IMR-90 (cell line): ENCODE measurements around the gene RBFOX2. TPM values are rescaled to one million over a fixed set of nuclear protein-coding genes. Genes with fewer than 3 reads are reported as not detected.

Experiments
- ATAC-seq: fragments of 200-7000 bp; cut with Tn5 transposase; 2 replicates; pipeline ENCODE4 v1.9.1; 2020; ENCODE audit warnings: low read depth, mild to moderate bottlenecking, moderate library complexity
- BruUV-seq: library from RNA; stranded (reverse); fragments of 400-500 nt; replicated peaks from 2 replicates; lab custom pipeline; 2021; lab: Mats Ljungman, UMichigan
- CTCF ChIA-PET: fragments of 300-600 bp; formaldehyde crosslinking; extraction: SDS; loops from one replicate; lab custom pipeline; 2021; ENCODE audit warnings: antibody characterized with exemption; lab: Yijun Ruan, JAX
- POLR2A ChIA-PET: fragments of 300-600 bp; sonication (Branson Sonifier 250); formaldehyde crosslinking; loops from one replicate; lab custom pipeline; 2022; ENCODE audit warnings: antibody characterized with exemption; ENCODE audit not compliant: unreplicated experiment; lab: Charles Lee
- DNase-seq: peaks from one replicate; pipeline ENCODE4 v3.0.0; 2013
- H2AFZ ChIP-seq: replicated peaks from 2 replicates; pipeline ENCODE3; 2013; ENCODE audit warnings: low read length, mild to moderate bottlenecking; ENCODE audit not compliant: poor library complexity
- H2AK5ac ChIP-seq: 2 replicates; pipeline ENCODE4 v1.6.1; 2013; ENCODE audit warnings: low read depth, low read length, inconsistent platforms
- H2AK9ac ChIP-seq: replicated peaks from 2 replicates; pipeline ENCODE3; 2013; ENCODE audit warnings: mild to moderate bottlenecking, low read depth, low read length, moderate library complexity; ENCODE audit not compliant: poor library complexity
- H2BK120ac ChIP-seq: 2 replicates; pipeline ENCODE4 v1.6.1; 2013; ENCODE audit warnings: low read depth, low read length, inconsistent platforms
- H2BK15ac ChIP-seq: 3 replicates; pipeline ENCODE4 v1.6.1; 2013; ENCODE audit warnings: low read depth, low read length, inconsistent platforms
- H2BK20ac ChIP-seq: 2 replicates; pipeline ENCODE4 v1.6.1; 2013; ENCODE audit warnings: low read depth, mild to moderate bottlenecking, inconsistent platforms, low read length, moderate library complexity
- H2BK5ac ChIP-seq: 2 replicates; pipeline ENCODE4 v1.6.1; 2013; ENCODE audit warnings: mild to moderate bottlenecking, low read depth, low read length, inconsistent platforms; ENCODE audit not compliant: poor library complexity, severe bottlenecking
- H3K14ac ChIP-seq: replicated peaks from 2 replicates; pipeline ENCODE4 v1.6.1; 2013; ENCODE audit warnings: low read depth, low read length, inconsistent platforms
- H3K18ac ChIP-seq: 2 replicates; pipeline ENCODE4 v1.6.1; 2013; ENCODE audit warnings: low read depth, low read length, control low read depth
- H3K23ac ChIP-seq: 2 replicates; pipeline ENCODE4 v1.6.1; 2013; ENCODE audit warnings: low read depth, low read length, inconsistent platforms
- H3K27ac ChIP-seq: 2 replicates; pipeline ENCODE4 v1.5.1; 2013; ENCODE audit warnings: mild to moderate bottlenecking, control low read depth, low read length; ENCODE audit not compliant: insufficient read depth
- H3K27me3 ChIP-seq: 2 replicates; pipeline ENCODE4 v1.6.1; 2013; ENCODE audit warnings: low read length; ENCODE audit not compliant: control insufficient read depth, insufficient read depth
- H3K36me3 ChIP-seq: 2 replicates; pipeline ENCODE4 v1.6.1; 2013; ENCODE audit warnings: low read length, mixed read lengths; ENCODE audit not compliant: control insufficient read depth, insufficient read depth
- H3K4ac ChIP-seq: 2 replicates; pipeline ENCODE4 v1.6.1; 2013; ENCODE audit warnings: low read depth, low read length, inconsistent platforms
- H3K4me1 ChIP-seq: 2 replicates; pipeline ENCODE4 v1.6.1; 2013; ENCODE audit warnings: low read length, mixed read lengths; ENCODE audit not compliant: control insufficient read depth, insufficient read depth
- H3K4me2 ChIP-seq: 2 replicates; pipeline ENCODE4 v1.6.1; 2013; ENCODE audit warnings: low read depth, mild to moderate bottlenecking, control low read depth, low read length, moderate library complexity
- H3K4me3 ChIP-seq: 2 replicates; pipeline ENCODE4 v1.5.1; 2013; ENCODE audit warnings: low read depth, mild to moderate bottlenecking, control low read depth, low read length, moderate library complexity; ENCODE audit not compliant: insufficient read depth
- H3K56ac ChIP-seq: 2 replicates; pipeline ENCODE4 v1.6.1; 2013; ENCODE audit warnings: low read length, inconsistent platforms; ENCODE audit not compliant: insufficient read depth; ENCODE audit errors: extremely low read depth
- H3K79me1 ChIP-seq, 2 experiments: 2 replicates each; pipeline ENCODE4 v1.6.1; 2013; ENCODE audit warnings: low read length in 2 of 2, inconsistent platforms in 1 of 2, low read depth in 1 of 2
- H3K9ac ChIP-seq: 2 replicates; pipeline ENCODE4 v1.6.1; 2013; ENCODE audit warnings: low read depth, low read length, control low read depth
- H3K9me1 ChIP-seq: 2 replicates; pipeline ENCODE4 v1.6.1; 2013; ENCODE audit warnings: low read length, inconsistent platforms; ENCODE audit not compliant: insufficient read depth
- H3K9me3 ChIP-seq: 2 replicates; pipeline ENCODE4 v1.6.1; 2013; ENCODE audit warnings: low read length; ENCODE audit not compliant: control insufficient read depth, insufficient read depth
- H4K20me1 ChIP-seq: 2 replicates; pipeline ENCODE4 v1.6.1; 2013; ENCODE audit warnings: low read length, inconsistent platforms; ENCODE audit not compliant: insufficient read depth
- H4K5ac ChIP-seq: 2 replicates; pipeline ENCODE4 v1.6.1; 2013; ENCODE audit warnings: mild to moderate bottlenecking, low read depth, low read length, control low read depth
- H4K8ac ChIP-seq, 2 experiments: 2 replicates each; pipeline ENCODE4 v1.6.1; 2013; ENCODE audit warnings: low read depth in 2 of 2, low read length in 2 of 2, control low read depth in 1 of 2, inconsistent platforms in 1 of 2
- H4K91ac ChIP-seq: 2 replicates; pipeline ENCODE4 v1.6.1; 2013; ENCODE audit warnings: low read depth, low read length, inconsistent platforms; ENCODE audit not compliant: insufficient read depth
- BHLHE40 ChIP-seq: fragments of 150-350 bp; IDR thresholded peaks from 2 replicates; pipeline ENCODE4 v1.6.1; 2016; ENCODE audit warnings: mild to moderate bottlenecking, low read depth, low read length
- CHD1 ChIP-seq: IDR thresholded peaks from 2 replicates; pipeline ENCODE4 v1.6.1; 2012; ENCODE audit warnings: low read depth, low read length, improper control_type of control experiment
- MAFK ChIP-seq: IDR thresholded peaks from 2 replicates; pipeline ENCODE4 v1.6.1; 2012; ENCODE audit warnings: low read depth, low read length, improper control_type of control experiment
- MAZ ChIP-seq: IDR thresholded peaks from 2 replicates; pipeline ENCODE4 v1.6.1; 2012; ENCODE audit warnings: low read depth, mild to moderate bottlenecking, low read length, improper control_type of control experiment, moderate library complexity, borderline replicate concordance
- MXI1 ChIP-seq: IDR thresholded peaks from 2 replicates; pipeline ENCODE4 v1.6.1; 2012; ENCODE audit warnings: low read depth, mild to moderate bottlenecking, low read length, moderate library complexity, borderline replicate concordance
- NFE2L2 ChIP-seq: fragments of 150-350 bp; IDR thresholded peaks from 2 replicates; pipeline ENCODE4 v1.6.1; 2016; ENCODE audit warnings: low read depth, mild to moderate bottlenecking, low read length
- POLR2A ChIP-seq: IDR thresholded peaks from 2 replicates; pipeline ENCODE4 v1.6.1; 2012; ENCODE audit warnings: mild to moderate bottlenecking, low read depth, low read length
- RCOR1 ChIP-seq: IDR thresholded peaks from 2 replicates; pipeline ENCODE4 v1.6.1; 2012; ENCODE audit warnings: mild to moderate bottlenecking, low read length, improper control_type of control experiment; ENCODE audit not compliant: insufficient replicate concordance
- RFX5 ChIP-seq: IDR thresholded peaks from 2 replicates; pipeline ENCODE4 v1.8.0; 2012; ENCODE audit warnings: low read depth, mild to moderate bottlenecking, low read length, moderate library complexity
- SMC3 ChIP-seq: fragments of 150-350 bp; IDR thresholded peaks from 2 replicates; pipeline ENCODE4 v1.6.1; 2016; ENCODE audit warnings: low read depth, mild to moderate bottlenecking, antibody characterized with exemption, low read length, moderate library complexity
- WGBS, 2 experiments: methylation state at CpG; one replicate each; pipeline versions ENCODE4 v1.1.5 to v1.1.7; 2013; ENCODE audit warnings: missing lambda C conversion rate in 2 of 2; ENCODE audit not compliant: insufficient read length in 1 of 2; ENCODE audit errors: extremely low coverage in 2 of 2; 5-methylcytosine and 5-hydroxymethylcytosine counted together
- dilution Hi-C: fragments of 300-500 bp; cut with HindIII; formaldehyde crosslinking; loops from one replicate; pipeline ENCODE4 v1.14.3; 2018; ENCODE audit warnings: low sequenced_read_pairs; ENCODE audit not compliant: unreplicated experiment
- in situ Hi-C: fragments of 300-500 bp; cut with MboI; formaldehyde crosslinking; loops from 3 replicates; pipeline ENCODE4 v1.14.3; 2019; ENCODE audit warnings: low sequenced_read_pairs, inconsistent platforms, mixed read lengths
- intact Hi-C: fragments of 100-400 bp; cut with micrococcal nuclease; formaldehyde crosslinking; loops from 2 replicates; pipeline ENCODE4 v1.10.0; 2022
- polyA plus RNA-seq, 3 experiments: library from polyadenylated mRNA; depleted of rRNA; stranded (reverse); fragments of >200 nt; gene quantifications; 2 replicates each; pipeline ENCODE4 v1.2.3, GENCODE V29; 2012; ENCODE audit warnings: low replicate concordance in 1 of 3
- total RNA-seq: library from RNA; depleted of rRNA; stranded (reverse); fragments of >200 nt; gene quantifications from 2 replicates; pipeline ENCODE4 v1.2.3, GENCODE V29; 2012
- TF ChIP-seq, protein P1 (sequence below): conservative IDR thresholded peaks from 2 replicates; pipeline ENCODE4 v1.5.1; 2012; ENCODE audit warnings: mild to moderate bottlenecking, low read depth, low read length, improper control_type of control experiment
- TF ChIP-seq, protein P2 (sequence below): fragments of 150-350 bp; IDR thresholded peaks from 2 replicates; pipeline ENCODE4 v1.6.1; 2017; ENCODE audit warnings: mild to moderate bottlenecking, antibody characterized with exemption, low read length, low read depth
- TF ChIP-seq, protein P3 (sequence below): fragments of 150-350 bp; IDR thresholded peaks from 2 replicates; pipeline ENCODE4 v1.6.1; 2016; ENCODE audit warnings: low read depth, mild to moderate bottlenecking, low read length, moderate library complexity, borderline replicate concordance

RBFOX2 gene
- total and polyA plus RNA-seq, 2 of the 4 experiments (the other 2 are of a cell fraction) = 146 to 178 TPM

DNA sequence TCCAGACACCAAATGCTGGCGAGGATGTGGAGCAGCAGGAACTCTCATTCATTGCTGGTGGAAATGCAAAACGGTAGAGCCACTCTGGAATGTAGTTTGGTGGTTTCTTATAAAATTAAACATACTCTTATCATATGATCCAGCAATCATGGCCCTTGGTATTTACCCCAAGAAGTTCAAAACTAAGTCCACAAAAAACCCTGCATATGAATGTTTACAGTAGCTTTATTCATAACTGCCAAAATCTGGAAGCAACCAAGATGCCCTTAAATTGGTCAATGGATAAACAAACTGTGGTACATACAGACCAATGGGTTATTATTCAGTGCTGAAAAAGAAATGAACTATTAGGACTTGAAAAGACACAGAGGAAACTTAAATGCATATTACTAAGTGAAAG is 223.2 kb downstream of the RBFOX2 start:
- Histone ChIP-seq H3K9me3 (peaks cover 2% of the 10 kb centered on the region; the same call in 1 of the 2 replicates), H3K4me2 (no peak overlapping the region), H4K5ac (no peak overlapping the region), H3K14ac (no peak overlapping the region), H3K9me1 (peaks cover 13% of the 10 kb centered on the region), H2AFZ (no peak overlapping the region), H3K56ac (no peak overlapping the region), H2BK15ac (no peak overlapping the region), H3K4me3 (no peak overlapping the region), H2BK120ac (no peak overlapping the region), H2BK20ac (no peak overlapping the region), H2BK5ac (no peak overlapping the region), H3K18ac (no peak overlapping the region), H3K4me1 (peaks cover 13% of the 10 kb centered on the region), H3K27ac (no peak overlapping the region), H3K79me1 (peaks cover 34 to 67% of the 10 kb centered on the region in 2 experiments), H4K91ac (no peak overlapping the region), H4K20me1 (peaks cover 45% of the 10 kb centered on the region), H2AK9ac (no peak overlapping the region), H4K8ac (no peak overlapping the region), H3K4ac (no peak overlapping the region), H3K36me3 (peaks cover 27% of the 10 kb centered on the region), H3K27me3 (no peaks in the 10 kb centered on the region), H3K23ac (no peak overlapping the region), H3K9ac (no peak overlapping the region), H2AK5ac (no peak overlapping the region)
- intact Hi-C loops (no loop called here), in situ Hi-C loops (no loop called here), dilution Hi-C loops (no loop called here)
- ChIA-PET POLR2A (no interaction called here), CTCF (no interaction called here)
- no peak for DNase-seq
- no TSS peak for BruUV-seq
- ATAC-seq = no peak
- WGBS, 2 experiments = no CpG with 5 or more reads among the region's 2 CpGs
- TF ChIP-seq, protein P1, sequence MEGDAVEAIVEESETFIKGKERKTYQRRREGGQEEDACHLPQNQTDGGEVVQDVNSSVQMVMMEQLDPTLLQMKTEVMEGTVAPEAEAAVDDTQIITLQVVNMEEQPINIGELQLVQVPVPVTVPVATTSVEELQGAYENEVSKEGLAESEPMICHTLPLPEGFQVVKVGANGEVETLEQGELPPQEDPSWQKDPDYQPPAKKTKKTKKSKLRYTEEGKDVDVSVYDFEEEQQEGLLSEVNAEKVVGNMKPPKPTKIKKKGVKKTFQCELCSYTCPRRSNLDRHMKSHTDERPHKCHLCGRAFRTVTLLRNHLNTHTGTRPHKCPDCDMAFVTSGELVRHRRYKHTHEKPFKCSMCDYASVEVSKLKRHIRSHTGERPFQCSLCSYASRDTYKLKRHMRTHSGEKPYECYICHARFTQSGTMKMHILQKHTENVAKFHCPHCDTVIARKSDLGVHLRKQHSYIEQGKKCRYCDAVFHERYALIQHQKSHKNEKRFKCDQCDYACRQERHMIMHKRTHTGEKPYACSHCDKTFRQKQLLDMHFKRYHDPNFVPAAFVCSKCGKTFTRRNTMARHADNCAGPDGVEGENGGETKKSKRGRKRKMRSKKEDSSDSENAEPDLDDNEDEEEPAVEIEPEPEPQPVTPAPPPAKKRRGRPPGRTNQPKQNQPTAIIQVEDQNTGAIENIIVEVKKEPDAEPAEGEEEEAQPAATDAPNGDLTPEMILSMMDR = no peak
- TF ChIP-seq SMC3 (no peak), NFE2L2 (no peak), RFX5 (no peak), MXI1 (no peak), MAZ (no peak), MAFK (no peak), POLR2A (no peak), BHLHE40 (no peak), CHD1 (no peak), RCOR1 (no peak)
- TF ChIP-seq, protein P2, sequence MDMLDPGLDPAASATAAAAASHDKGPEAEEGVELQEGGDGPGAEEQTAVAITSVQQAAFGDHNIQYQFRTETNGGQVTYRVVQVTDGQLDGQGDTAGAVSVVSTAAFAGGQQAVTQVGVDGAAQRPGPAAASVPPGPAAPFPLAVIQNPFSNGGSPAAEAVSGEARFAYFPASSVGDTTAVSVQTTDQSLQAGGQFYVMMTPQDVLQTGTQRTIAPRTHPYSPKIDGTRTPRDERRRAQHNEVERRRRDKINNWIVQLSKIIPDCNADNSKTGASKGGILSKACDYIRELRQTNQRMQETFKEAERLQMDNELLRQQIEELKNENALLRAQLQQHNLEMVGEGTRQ = no peak
- TF ChIP-seq, protein P3, sequence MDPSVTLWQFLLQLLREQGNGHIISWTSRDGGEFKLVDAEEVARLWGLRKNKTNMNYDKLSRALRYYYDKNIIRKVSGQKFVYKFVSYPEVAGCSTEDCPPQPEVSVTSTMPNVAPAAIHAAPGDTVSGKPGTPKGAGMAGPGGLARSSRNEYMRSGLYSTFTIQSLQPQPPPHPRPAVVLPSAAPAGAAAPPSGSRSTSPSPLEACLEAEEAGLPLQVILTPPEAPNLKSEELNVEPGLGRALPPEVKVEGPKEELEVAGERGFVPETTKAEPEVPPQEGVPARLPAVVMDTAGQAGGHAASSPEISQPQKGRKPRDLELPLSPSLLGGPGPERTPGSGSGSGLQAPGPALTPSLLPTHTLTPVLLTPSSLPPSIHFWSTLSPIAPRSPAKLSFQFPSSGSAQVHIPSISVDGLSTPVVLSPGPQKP = no peak
